ENCODE measurements around the gene ADGRF4.

DNA sequence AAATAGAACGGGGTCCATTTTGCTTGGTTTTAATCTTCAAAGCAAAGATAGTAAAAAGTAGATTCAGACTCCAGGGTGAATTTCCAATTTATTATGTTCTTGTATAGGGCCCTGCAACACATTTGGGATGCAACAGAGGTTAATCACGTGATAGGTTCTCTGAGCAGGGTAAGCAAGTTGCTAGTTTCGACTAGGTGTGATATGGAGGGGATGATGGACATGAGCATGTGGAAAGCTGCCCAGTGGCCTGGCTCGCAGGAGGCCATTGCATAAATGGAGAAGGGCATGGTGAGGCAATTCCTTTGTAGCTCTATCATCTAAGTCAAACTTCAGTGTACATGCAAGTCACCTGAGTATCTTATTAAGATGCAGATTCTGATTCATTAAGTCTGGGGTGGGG is 17.7 kb upstream of the ADGRF4 start:
- no peak for TF ChIP-seq POLR2A (IDR thresholded peaks at IDR 0.05; ENCODE audit: control extremely low read depth in 1 of 2, low read depth in 2 of 2, low read length in 2 of 2)
- TF ChIP-seq JUN (IDR thresholded peaks at IDR 0.05; ENCODE audit: low read depth, low read length): no peak
- no peak for TF ChIP-seq KDM1A (IDR thresholded peaks at IDR 0.05; ENCODE audit: borderline replicate concordance, low read length)
- TF ChIP-seq, protein P1, sequence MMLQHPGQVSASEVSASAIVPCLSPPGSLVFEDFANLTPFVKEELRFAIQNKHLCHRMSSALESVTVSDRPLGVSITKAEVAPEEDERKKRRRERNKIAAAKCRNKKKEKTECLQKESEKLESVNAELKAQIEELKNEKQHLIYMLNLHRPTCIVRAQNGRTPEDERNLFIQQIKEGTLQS (IDR thresholded peaks at IDR 0.05; ENCODE audit: insufficient read depth, low read depth, low read length): no peak

Measured in H1 (cell line).